NCI-H774 (cell line): ENCODE results near the gene SCART1.
"Not testable (repeated sequence)": the region's sequence is repeated elsewhere in the genome, so short reads cannot be mapped to it uniquely, and the experiment has no call there.

ENCODE experiments used
- DNase-seq: peaks from one replicate; lab custom pipeline; 2025; lab: John Stamatoyannopoulos, UW

Gene SCART1

GRCh38 chr10:133453516-133454203 is at the start of gene SCART1:
Gene SCART1 (plus strand): TSS chr10:133453945. CDS start chr10:133453998, 53 bp downstream.
- DNase-seq: no peak

- no peak for DNase-seq
Observed at GRCh38 chr10:133405272-133405671, 48.5 kb upstream of the SCART1 start.

GRCh38 chr10:133405844-133406527 is 47.8 kb upstream of the SCART1 start:
- DNase-seq: no peak

DNA sequence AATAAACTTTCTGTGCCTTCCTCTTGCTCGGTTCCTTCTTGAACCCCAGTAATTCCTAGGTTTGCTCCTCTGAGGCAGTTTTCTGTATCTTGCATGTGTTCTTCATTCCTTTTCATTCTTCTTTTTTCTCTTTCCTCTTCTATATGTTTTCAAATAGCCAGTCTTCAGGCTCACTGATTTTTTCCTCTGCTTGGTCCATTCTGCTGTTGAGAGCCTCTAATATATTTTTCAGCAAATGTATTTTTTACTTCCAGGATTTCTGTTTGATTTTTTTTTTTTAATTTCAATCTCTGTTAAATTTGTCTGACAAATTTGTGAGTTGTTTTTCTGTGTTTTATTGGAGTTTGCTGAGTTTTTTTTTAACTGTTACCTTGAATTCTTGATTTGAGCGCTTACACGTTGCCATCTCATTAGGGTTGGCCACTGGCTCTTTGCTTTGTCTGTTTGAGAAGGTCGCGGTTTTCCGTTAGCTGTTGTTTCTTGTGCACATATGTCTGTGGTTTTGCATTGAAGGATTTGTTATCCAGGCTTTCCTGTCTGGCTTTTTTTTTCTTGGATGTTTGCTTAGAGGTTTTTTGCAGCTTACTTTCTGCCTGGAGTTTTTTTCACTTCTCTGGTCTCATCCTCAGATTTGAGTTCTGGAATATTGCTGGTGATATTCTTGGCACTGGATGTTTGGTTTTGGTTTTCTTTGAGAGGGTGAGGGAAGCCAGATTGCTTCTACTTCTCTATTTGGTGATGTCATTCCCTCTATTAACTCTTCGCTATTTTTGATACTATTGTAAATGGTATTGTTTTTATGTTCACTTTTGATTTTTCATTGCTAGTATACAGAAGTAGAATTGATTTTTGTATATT is 42.0 kb upstream of the SCART1 start:
- no peak for DNase-seq

DNA sequence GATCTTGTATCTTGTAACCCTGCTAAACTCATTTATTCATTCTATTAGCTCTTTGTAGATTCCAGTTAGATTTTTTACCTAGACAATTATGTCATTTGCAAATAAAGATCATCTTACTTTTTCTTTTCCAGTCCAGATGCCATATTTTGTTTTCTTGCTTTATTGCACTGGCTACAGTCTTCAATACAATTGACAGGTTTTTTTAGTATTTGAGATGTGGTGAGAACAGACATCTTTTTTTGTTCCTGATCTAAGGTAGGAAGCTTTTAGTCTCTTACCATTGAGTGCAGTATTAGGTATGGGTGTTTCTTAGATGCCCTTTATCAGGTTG is 41.4 kb upstream of the SCART1 start:
- DNase-seq: no peak

- not testable (repeated sequence) for DNase-seq
Observed at GRCh38 chr10:133414401-133414800, 39.3 kb upstream of the SCART1 start.

DNA sequence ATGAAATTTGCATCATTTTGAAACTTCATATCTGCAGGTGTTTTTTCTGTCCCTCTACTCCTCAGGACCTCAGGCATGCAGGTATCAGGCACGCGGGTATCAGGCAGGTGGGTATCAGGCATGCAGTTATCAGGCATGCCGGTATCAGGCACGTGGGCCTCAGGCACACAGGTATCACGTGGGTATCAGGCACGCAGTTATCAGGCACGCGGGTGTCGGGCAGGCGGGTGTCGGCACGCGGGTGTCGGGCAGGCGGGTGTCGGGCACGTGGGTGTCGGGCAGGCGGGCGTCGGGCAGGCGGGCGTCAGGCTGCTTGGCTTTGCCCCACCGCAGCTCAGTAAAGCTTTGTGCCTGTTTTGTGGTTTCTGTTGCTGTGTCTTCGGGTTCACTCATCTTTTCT is 38.0 kb upstream of the SCART1 start:
- DNase-seq: no peak

DNA sequence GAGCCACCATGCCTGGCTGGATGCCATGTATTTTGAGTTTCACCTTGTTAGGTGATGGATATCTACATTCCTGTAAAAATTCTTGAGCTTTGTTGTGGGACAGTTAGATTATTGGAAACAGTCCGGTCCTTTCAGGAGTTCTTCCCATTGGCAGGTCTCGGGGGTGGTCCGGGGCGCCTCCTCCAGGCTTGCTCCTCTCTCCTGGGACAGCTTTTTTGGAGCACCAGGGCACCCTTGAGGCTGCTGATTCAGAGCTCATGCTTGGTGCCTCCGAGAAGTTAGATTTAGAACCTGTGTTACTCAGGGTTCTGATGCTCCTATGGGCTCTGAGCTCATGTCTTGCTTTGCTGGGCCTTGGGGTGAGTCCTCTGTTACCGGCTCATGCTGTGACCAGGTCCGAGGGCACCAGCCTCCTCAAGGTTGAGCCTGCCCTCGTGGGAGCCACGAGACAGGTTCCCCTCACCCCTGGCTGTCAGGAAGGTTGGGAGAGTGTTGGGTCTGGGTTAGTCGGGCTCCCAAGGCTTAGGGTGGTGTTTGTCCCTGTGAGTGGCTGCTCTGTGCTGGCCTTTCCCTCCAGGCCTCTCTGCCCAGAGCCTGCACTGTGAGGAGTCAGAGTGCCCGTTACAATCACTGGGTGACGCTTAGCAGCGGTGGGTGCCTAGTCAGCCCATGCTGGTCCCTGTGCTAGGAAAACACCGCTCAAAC is 35.3 kb upstream of the SCART1 start:
- DNase-seq: no peak

DNA sequence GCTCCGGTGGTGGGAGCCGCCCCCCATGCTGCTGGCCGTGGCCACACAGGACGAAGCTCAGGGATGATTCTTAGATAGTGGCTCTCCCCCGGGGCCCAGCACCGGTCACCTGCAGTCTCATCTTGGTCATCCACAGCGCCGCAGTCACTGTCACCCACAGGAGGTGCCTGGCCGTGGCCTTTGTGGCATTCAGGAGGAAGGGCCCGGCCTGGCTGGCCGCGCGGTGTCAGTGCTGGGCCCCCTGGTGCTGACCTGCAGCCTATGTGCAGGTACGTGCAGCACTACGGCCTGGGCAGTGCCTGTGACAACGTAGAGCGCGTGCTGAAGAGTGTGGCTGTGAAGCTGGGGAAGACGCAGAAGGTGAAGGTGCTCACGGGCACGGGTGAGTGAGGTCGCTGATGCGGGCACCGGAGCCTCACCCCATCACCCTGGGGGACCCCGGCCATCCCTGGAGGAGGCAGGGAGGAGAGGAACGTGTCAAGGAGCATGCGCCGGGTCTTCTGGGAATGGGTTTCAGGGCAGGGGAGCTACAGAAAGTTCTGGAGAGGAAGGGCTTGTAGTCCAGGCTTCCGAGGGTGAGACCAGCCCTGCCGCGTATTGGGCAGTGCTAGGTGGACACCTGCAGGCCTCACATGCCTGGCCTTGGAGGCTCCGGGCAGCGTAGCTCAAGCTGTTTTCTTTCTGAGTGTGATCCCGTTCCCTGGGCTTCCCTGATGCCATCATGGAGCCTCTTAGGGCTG is 34.4 kb upstream of the SCART1 start:
- no peak for DNase-seq

DNA sequence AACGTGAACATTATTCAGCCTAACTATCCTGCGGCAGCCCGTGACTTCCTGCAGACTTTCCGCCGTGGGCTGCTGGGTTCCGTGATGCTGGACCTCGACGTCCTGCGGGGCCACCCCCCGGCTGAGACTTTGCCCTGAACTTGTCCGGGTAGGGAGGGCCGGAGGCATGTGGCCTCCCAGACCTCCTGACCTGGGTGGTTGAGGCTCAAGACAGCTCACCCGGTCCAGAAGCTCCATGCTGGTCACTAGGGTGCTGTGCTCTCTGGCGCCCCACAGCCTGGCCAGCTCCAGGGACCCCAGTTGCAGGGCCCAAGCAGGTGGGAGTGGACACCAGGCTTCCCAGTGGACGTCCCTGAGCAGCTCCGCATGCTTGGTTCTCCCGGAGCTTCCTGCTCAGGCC is 33.7 kb upstream of the SCART1 start:
- no peak for DNase-seq

GRCh38 chr10:133420579-133420978 is 33.2 kb upstream of the SCART1 start:
- DNase-seq: no peak

- no peak for DNase-seq
Observed at GRCh38 chr10:133421336-133422222, 32.2 kb upstream of the SCART1 start.

- no peak for DNase-seq
Observed at GRCh38 chr10:133422223-133422806, 31.4 kb upstream of the SCART1 start.

DNA sequence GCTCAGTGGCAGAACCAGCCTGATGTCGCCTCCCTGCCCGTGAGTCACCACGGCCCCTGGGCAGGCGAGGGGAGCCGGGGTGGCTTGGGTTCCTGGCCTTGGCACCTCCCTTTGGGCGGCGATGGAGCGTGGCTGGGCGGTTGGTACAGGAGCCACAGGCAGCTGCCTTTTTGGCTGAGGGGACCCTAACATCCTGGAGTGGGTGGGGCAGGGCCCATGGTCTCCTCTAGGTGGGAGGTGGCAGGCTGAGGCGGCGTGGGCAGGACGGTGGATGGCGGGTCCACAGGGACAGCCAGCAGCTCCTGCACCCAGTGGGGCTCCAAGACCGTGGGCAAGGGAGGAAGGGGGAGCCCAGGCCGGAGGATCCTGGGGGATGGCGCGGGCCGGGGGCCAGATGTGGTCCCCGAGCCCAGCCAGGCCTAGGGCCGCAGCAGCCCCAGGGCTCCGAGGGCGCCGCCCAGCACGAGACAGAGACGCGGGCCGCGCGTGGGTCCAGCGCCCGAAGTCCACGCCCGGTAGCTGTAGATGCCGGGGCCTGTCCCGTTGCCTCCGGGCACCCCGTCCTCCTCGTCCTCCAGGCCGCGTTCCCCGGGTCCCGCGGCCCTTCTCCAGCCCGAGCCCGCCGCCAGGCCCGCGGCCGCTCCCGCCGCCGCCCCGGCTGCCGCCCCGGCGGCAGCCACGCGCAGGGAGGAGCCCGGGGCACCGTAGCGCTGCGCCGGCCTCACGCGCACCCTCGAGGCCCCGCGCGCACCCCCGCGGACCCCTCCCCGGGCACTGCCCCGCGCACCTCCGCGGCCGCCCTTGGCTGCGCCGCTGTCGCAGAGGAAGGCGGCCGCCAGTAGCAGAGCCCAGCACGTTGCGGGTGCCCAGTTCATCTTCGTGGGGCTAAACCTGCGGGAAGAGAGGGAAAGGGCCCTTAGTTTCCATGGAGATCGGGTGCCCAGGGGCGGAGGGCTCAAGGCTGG is 30.7 kb upstream of the SCART1 start:
- DNase-seq: no peak

DNA sequence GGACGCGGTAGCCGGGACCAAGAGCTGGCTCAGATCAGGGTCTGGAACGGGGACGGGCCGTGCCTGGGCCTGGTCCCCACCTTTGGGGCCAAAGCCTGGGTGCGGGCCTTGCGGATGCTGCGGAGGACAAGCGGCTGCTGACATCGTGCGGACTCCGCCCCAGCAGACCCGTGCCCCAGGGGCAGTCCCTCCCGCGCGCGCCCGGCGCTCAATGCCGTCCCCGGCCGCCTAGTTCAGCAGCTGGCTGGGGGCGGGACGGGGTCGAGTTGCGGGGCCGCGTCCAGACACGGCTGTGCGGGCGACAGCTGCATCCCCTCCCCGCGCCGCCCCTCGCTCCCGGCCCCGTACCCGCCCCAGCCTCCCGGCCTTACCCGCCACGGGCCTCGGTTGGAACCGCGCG is 29.6 kb upstream of the SCART1 start:
- DNase-seq: not testable (repeated sequence)

DNA sequence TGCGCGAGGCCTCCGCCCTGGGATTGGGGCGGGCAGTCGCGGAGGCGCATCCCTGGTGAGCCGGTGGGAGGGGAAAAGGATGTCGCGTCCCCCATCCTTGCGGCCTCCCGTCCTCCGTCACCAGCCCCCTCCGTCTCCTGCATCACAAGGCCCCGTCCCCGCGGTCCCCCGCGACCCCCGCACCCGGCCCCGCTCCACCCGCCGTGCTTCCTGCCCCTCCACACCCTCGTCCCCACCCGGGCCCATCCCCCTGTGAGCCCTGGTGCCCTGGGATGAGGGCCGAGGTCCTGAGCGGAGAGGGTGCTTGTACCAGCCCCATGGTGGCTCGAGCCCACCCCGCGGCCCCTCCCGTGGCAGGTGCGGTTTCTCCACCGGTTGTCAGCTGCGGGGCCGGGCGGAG is 29.1 kb upstream of the SCART1 start, which contains the start of gene SPRN:
TSS of gene SPRN (minus strand) at position 25 of the 400 bp plus-strand sequence. CDS start 944 bp downstream, outside the sequence.
- not testable (repeated sequence) for DNase-seq

DNA sequence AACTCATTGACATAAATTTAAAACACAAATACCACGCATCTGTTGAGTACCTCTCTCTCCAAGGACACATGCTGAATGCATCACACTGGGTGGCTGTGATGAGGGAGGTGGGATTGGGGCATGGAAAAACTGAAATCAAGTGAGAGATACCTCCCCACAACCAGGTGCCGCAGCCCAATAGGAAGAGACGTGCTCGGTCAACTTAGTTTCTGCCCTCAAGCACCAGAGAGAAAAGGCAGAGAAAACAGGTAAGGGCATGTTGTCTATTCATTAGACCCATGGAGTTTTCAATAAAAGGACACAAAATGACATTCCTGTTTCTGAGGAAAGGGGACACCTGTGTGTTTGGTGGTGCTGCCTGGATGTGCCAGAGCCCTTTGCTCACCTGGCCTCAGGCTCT is 24.2 kb upstream of the SCART1 start:
- not testable (repeated sequence) for DNase-seq

DNA sequence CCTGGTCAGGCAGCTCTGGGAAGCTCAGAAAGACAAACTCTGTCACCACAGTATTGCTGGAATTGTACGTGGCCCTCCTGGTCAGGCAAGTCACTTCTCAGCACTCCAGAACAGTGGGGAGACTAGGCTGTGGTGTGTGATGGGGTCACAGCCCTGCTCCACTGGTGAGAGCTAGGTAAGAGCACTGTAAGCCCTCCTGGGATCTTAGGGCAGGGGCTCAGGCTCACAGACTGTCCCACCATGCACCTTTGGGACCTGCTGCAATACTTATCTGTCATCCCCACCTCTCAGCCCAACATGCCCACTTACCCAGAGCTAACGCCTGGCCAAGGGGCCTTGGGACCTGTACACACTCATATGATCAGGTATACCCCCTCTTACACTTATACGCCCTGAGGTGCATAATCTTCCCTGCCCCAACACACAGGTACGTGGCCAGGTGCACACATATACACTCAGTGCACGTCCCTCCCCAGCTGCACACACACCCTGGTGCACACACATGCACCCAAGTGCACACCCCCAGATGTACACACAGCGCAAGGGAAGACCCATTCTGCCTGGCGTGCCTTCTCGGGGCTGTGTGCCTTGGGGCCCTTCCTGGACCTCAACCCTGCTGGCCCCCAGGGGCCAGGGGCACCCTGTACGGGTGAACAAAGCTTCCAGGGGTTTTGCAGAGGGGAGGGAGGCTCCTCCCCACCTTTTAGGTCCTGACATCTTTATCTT is 21.7 kb upstream of the SCART1 start:
- DNase-seq: not testable (repeated sequence)
